ENCODE measurements around the gene CATSPER4. TPM values are rescaled to one million over a fixed set of nuclear protein-coding genes. Genes with fewer than 3 reads are reported as not detected.
A peak's percentile ranks its signal among the peaks of the same experiment; 100 is the strongest.

Gene CATSPER4
- total RNA-seq, 1 donor from 2014 or later = not detected

- ATAC-seq = no peak
These were observed 25.2 kb upstream of the CATSPER4 start for GRCh38 chr1:26164861-26165842.

DNA sequence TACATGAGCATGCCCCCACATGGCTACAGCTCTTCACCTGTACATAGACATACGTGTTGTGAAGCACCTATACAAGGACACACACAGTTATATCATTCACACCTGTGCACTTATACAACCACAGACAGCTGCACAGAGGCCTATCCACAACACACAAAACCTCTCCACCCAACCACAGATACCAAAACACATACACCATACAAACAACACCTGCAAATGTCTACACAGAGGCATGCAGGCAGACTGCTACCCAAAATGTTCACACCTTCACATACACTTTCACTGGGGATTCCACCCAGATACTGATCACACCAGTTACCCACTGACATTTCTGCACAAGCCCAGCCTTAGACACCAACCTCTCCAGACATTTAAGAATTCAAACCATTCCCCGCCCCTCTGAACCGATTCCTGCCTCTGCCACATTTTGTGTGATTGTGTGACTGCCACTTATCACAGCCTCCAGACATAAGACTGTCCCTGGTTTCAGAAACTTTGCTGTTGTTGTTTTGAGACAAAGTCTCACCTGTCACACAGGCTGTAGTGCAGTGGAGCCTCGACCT, 23.6 kb upstream of the CATSPER4 start:
- no peak for ATAC-seq

DNA sequence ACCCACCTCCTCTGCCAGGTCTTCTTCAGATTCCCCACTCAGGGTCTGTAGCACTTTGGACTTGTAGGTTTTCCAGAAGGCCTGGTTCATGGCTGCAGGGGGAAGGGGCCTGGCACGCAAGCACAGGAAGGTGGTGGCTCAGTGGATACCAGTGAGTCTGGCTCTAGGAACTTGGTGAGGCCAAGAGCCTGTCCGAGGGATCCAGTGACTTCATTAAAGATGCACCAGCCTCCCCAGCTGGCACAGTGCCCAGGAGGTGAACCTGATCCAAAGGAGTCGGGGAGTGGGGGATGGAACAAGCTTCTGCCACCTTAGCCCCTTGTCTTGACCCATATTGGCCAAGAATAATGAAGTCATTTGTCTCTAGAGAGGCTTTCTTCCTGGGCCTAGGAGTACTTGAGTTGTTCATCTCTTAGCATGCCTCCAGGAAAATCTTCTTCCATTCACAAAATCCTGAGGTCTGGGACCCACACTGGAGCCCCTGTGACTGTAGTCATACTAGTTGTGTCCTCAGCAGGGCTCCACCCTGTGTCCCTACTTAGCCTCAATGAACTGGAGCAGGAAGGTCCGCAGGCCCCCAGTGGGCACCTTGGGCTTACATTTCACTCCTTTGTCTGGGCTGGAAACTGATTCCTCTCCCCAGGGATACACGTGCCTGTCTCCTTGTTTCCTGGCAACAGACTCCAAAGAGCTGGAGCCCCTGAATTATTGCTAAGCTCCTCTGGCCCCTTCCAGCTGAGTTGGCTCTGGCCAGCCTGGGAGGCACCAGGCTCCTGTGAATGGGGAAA, 21.8 kb upstream of the CATSPER4 start, which contains the start of gene C1orf232:
TSS of gene C1orf232 (minus strand) at position 554 of the 788 bp plus-strand sequence. CDS start at position 90, 464 bp downstream.
- ATAC-seq = no peak

DNA sequence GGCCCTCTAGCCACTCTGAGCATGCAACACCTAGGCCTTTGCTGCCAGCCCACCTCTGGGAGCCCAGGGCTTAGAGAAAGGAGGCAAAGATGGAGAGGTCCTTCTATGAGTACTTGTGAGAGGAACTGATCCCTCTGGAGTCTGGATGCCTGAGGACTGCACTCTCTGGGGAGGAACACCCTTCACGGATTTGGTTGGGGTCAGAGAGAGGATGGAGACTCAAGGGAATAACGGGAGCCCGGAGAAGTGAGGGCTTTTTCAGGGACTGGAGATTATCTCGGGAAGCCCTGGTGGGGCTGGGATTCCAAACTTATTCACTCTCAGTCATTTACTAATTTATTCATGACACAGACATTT, 21.2 kb upstream of the CATSPER4 start:
- no peak for ATAC-seq

DNA sequence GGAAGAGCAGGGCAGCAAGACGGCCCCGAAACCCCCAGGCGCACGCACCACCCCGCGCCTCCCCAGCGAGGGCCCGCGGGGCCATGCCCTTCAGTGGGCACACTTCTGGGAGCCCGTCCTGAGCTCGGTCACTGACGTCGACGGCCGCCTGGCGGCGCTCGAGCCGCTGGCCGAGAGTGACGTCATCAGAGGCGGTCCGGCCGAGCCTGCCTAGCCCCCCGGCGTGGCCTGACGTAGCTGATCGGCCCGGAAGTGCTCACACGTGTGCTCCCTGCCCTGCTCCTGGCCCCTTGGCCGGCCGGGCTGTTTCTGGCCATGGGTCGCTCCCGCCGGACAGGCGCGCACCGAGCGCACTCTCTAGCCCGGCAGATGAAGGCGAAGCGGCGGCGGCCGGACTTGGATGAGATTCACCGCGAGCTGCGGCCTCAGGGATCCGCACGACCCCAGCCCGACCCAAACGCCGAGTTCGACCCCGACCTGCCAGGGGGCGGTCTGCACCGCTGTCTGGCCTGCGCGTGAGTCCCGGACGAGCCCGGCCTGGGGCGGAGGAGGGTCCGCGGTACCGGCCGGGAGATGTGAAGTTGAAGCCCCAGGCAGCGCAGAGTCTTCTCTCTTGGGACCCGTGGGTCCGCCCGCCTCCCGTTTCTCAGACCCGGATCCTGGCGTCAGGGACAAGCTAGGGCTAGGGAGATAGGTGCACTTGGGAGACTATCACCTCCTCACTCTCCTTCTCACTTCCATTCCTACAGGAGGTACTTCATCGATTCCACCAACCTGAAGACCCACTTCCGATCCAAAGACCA, 20.5 kb upstream of the CATSPER4 start, which contains the start of gene ZNF593:
TSS of gene ZNF593 (plus strand) at position 240 of the 803 bp plus-strand sequence. CDS start at position 316, 76 bp downstream.
- peak; percentile 93 for ATAC-seq

GRCh38 chr1:26170472-26170821, 20.0 kb upstream of the CATSPER4 start:
- peak; percentile 6 for ATAC-seq

GRCh38 chr1:26171084-26172072, 19.0 kb upstream of the CATSPER4 start, which contains the start of gene ZNF593OS:
Gene ZNF593OS, minus strand, starts transcription at chr1:26171832. Its CDS starts 171 bp downstream, at chr1:26171661.
- ATAC-seq = no peak

DNA sequence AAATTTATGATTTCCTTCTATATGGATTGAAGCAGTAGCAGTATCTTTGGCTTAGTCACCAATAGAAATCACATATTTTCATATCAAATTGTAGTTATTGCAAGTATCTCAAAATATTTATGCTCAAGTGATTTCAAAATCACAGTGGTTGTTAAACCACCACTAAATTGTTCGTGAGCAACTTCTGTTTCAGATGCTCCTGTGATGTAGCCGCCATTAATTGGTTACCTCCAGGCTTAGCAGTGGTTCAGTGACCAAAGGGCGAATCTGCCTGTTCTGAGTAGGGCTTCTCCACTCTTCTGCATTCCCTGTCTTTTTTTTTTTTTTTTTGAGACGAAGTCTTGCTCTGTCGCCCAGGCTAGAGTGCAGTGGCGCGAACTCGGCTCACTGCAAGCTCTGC, 15.1 kb upstream of the CATSPER4 start:
- no peak for ATAC-seq

DNA sequence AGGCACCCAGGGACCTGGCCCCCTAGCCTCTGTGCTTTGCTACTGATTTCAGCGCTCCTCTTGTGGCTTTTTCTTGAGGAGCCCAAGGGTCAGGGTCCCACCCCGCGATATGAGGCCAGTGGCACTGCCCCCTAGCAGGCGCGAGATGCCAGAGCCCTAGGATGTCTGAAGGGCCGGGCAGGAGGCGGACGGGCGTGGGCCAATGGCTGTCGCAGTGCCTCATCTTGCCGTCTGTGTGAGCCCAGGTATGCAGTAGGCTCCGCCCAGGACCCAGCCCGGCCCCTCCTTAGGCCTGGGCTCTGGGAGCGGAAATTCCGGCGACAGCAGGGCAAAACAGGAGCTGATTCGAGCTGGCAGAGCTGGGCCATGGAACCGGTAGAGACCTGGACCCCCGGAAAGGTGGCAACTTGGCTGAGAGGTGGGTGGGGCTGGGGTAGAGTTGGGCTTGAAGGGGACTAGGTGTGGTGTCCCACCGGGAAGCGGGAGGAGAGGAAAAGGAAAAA, 13.2 kb upstream of the CATSPER4 start, which contains the start of gene CNKSR1:
TSS of gene CNKSR1 (plus strand) at position 310 of the 503 bp plus-strand sequence. CDS start at position 367, 57 bp downstream.
- ATAC-seq = peak; percentile 84

- no peak for ATAC-seq
These were observed 10.3 kb upstream of the CATSPER4 start for GRCh38 chr1:26180010-26180506.

DNA sequence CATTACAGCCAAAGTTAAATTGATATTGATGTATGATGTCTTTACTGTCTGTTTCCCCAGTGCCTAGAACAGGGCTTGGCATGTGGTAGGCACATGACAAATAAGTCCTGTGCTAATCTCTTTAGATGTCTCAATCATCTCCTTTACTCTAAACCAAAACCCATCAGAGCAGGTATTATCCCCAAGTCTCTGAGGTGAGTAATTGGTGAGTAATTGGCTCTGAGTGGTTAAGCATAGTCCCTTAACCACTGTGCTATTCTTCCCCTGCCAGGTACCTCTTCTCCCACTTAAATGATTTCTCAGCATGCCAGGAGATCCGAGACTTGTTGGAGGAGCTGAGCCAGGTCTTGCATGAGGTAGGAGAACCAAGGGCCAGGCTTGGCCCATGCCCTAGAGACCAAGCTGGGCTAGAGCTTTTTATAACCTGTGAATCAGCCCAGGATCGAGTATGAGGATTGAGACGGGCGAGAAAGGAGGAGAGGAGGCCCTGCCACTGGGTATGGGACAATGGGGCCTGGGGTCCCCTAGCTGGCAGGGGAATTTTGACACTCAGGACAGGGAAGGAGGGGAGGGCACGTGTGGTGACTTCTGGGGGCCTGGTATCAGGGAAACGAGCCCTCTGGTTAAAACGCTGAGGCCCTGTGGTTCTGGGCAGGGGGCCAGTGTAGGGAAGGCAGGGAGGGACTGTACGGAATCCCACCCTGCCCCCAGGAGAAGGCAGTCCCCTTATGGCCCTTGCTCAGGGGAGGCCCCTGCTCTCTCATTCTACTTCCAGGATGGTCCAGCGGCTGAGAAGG, 8.6 kb upstream of the CATSPER4 start:
- ATAC-seq = peak; percentile 85

- ATAC-seq = no peak
These were observed 8.1 kb upstream of the CATSPER4 start for GRCh38 chr1:26182383-26182696.

DNA sequence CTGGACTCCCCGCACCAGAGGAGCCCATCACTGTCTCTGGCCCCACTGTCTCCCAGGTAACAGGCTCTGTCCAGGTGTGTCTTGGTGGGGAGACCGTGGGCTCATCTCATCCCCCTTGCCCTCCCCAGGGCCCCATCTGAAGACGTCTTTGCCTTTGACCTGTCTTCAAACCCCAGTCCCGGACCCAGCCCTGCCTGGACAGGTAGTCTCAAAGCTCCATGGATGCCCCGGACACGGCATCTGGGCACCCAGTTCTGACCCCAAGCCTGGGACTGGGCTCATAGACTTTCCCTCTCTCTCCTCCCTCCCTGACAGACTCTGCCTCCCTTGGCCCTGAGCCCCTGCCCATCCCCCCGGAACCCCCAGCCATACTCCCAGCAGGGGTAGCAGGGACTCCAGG, 6.3 kb upstream of the CATSPER4 start:
- no peak for ATAC-seq

DNA sequence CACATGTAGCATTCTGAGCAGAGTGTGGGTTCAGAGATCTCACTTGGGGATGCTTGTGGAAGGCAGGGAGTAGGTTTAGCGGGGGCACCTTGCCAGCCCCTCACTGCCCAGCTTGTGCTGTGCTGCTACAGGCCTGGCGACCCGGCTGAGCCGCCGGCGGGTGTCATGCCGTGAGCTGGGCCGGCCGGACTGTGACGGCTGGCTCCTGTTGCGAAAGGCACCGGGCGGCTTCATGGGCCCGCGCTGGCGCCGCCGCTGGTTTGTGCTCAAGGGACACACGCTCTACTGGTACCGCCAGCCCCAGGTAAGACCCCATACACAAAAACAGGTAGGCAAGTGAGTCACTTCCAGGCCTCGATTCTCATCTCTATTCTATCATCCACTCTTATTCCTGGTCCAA, 5.5 kb upstream of the CATSPER4 start:
- no peak for ATAC-seq

DNA sequence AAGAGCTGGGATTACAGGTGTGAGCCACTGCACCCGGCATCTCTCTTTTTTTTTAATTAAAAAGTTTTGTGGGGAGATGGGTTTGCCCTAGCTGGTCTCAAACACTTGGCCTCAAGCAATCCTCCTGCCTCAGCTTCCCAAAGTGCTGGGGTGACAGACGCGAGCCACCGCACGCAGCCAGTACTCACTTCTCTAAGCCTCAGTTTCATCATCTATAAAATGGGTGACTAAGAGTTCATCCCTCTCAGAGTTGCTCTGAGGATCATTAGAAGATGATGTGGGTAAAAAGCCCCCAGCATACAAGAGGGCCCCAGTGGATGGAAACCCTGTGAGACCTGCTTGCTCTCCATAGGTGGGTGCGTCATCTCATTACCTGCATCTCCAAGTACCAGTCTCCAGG, 2.5 kb upstream of the CATSPER4 start:
- no peak for ATAC-seq

- ATAC-seq = peak; percentile 5
These were observed 1.9 kb upstream of the CATSPER4 start for GRCh38 chr1:26188477-26188876.

GRCh38 chr1:26189331-26189730, 1.1 kb upstream of the CATSPER4 start:
- ATAC-seq = peak; percentile 11

GRCh38 chr1:26189751-26190275, 589 bp upstream of the CATSPER4 start:
- peak; percentile 7 for ATAC-seq

- no peak for ATAC-seq
These were observed 1.3 kb downstream of the CATSPER4 start for GRCh38 chr1:26191739-26192138.
